ENCODE data around the gene OTULINL. TPM values are rescaled to one million over a fixed set of nuclear protein-coding genes. Genes with fewer than 3 reads are reported as not detected.

OTULINL gene
- polyA plus RNA-seq, 6 donors from 2014 or later, result 0.06 to 0.85 (median 0.33) TPM

GRCh38 chr5:14561741-14562140 lies 19.9 kb upstream of the OTULINL start:
- no peak for DNase-seq
- H3K4me1 Mint-ChIP-seq, result peaks cover 8 to 26% (median 16%) of the 10 kb centered on the region in 3 donors
- H3K27ac Mint-ChIP-seq, result peak overlapping the region in 1 of 6 donors; percentile 80
- ATAC-seq (ENCODE audit: low read depth in 2 of 2), result no peak
- no peak overlapping the region for H3K4me3 Mint-ChIP-seq
- no peaks in the 10 kb centered on the region for H3K36me3 Mint-ChIP-seq
- H3K27me3 Mint-ChIP-seq, result peaks cover 8 to 16% (median 15%) of the 10 kb centered on the region in 3 donors
- H3K9me3 Mint-ChIP-seq, result peaks cover 0 to 5% (median 0%) of the 10 kb centered on the region in 7 donors

GRCh38 chr5:14568333-14568732 lies 13.3 kb upstream of the OTULINL start:
- Mint-ChIP-seq H3K4me3 (no peak overlapping the region), H3K9me3 (peaks cover 0 to 15% (median 7%) of the 10 kb centered on the region in 7 donors), H3K27me3 (peaks cover 3 to 13% (median 8%) of the 10 kb centered on the region in 3 donors), H3K27ac (no peak overlapping the region), H3K36me3 (peaks cover 0 to 6% of the 10 kb centered on the region in 2 donors), H3K4me1 (no peaks in the 10 kb centered on the region)
- DNase-seq (no peak), ATAC-seq (ENCODE audit: low read depth in 2 of 2) (no peak)

GRCh38 chr5:14569948-14570691 lies 11.5 kb upstream of the OTULINL start:
- H3K27me3 Mint-ChIP-seq, result peaks cover 0 to 6% (median 2%) of the 10 kb centered on the region in 3 donors
- no peak overlapping the region for H3K4me3 Mint-ChIP-seq
- DNase-seq (no peak), ATAC-seq (ENCODE audit: low read depth in 2 of 2) (no peak)
- peaks cover 0 to 6% of the 10 kb centered on the region in 2 donors for H3K36me3 Mint-ChIP-seq
- H3K4me1 Mint-ChIP-seq, result peaks cover 3 to 4% (median 4%) of the 10 kb centered on the region in 3 donors
- H3K27ac Mint-ChIP-seq, result no peak overlapping the region
- H3K9me3 Mint-ChIP-seq, result peaks cover 0 to 15% (median 7%) of the 10 kb centered on the region in 7 donors

GRCh38 chr5:14571901-14572300 lies 9.7 kb upstream of the OTULINL start:
- H3K36me3 Mint-ChIP-seq, result peaks cover 0 to 6% of the 10 kb centered on the region in 2 donors
- ATAC-seq (ENCODE audit: low read depth in 2 of 2) (no peak), DNase-seq (no peak)
- H3K27ac Mint-ChIP-seq, result no peak overlapping the region
- H3K4me1 Mint-ChIP-seq, result peaks cover 4% of the 10 kb centered on the region in 3 donors
- peaks cover 0 to 4% (median 0%) of the 10 kb centered on the region in 3 donors for H3K27me3 Mint-ChIP-seq
- no peak overlapping the region for H3K4me3 Mint-ChIP-seq
- H3K9me3 Mint-ChIP-seq, result peaks cover 0 to 11% (median 5%) of the 10 kb centered on the region in 7 donors

GRCh38 chr5:14572385-14572784 lies 9.2 kb upstream of the OTULINL start:
- Mint-ChIP-seq H3K4me1 (peaks cover 4% of the 10 kb centered on the region in 3 donors), H3K27me3 (peaks cover 0 to 4% (median 0%) of the 10 kb centered on the region in 3 donors), H3K4me3 (no peak overlapping the region), H3K27ac (no peak overlapping the region), H3K36me3 (peaks cover 0 to 6% of the 10 kb centered on the region in 2 donors), H3K9me3 (peaks cover 0 to 11% (median 0%) of the 10 kb centered on the region in 7 donors)
- ATAC-seq (ENCODE audit: low read depth in 2 of 2) (no peak), DNase-seq (no peak)

- Mint-ChIP-seq H3K36me3 (peaks cover 0 to 6% of the 10 kb centered on the region in 2 donors), H3K27me3 (peaks cover 0 to 8% (median 0%) of the 10 kb centered on the region in 3 donors), H3K4me1 (peaks cover 4% of the 10 kb centered on the region in 3 donors), H3K27ac (no peak overlapping the region), H3K4me3 (no peak overlapping the region), H3K9me3 (peaks cover 0 to 13% (median 0%) of the 10 kb centered on the region in 7 donors)
- ATAC-seq (ENCODE audit: low read depth in 2 of 2) (no peak), DNase-seq (no peak)
These were observed 8.8 kb upstream of the OTULINL start for GRCh38 chr5:14572836-14573235.

- H3K27me3 Mint-ChIP-seq, result peaks cover 6 to 17% (median 8%) of the 10 kb centered on the region in 3 donors
- peaks cover 0 to 16% (median 3%) of the 10 kb centered on the region in 7 donors for H3K9me3 Mint-ChIP-seq
- no peak for DNase-seq
These were observed 7.5 kb upstream of the OTULINL start for GRCh38 chr5:14574096-14574495.

GRCh38 chr5:14574891-14575508 lies 6.6 kb upstream of the OTULINL start:
- no peak for DNase-seq

More at GRCh38 chr5:14574096-14574495, 7.5 kb upstream of the OTULINL start:
- Mint-ChIP-seq H3K36me3 (peaks cover 0 to 6% of the 10 kb centered on the region in 2 donors), H3K27ac (no peak overlapping the region), H3K4me3 (no peak overlapping the region), H3K4me1 (peaks cover 4% of the 10 kb centered on the region in 3 donors)
- no peak for ATAC-seq (ENCODE audit: low read depth in 2 of 2)

GRCh38 chr5:14576206-14576605 lies 5.4 kb upstream of the OTULINL start:
- H3K27ac Mint-ChIP-seq, result no peak overlapping the region
- ATAC-seq (ENCODE audit: low read depth in 2 of 2) (no peak), DNase-seq (no peak)
- H3K9me3 Mint-ChIP-seq, result peaks cover 0 to 16% (median 3%) of the 10 kb centered on the region in 7 donors
- H3K36me3 Mint-ChIP-seq, result peaks cover 0 to 6% of the 10 kb centered on the region in 2 donors
- peaks cover 23 to 36% (median 26%) of the 10 kb centered on the region in 3 donors for H3K27me3 Mint-ChIP-seq
- peaks cover 10 to 12% (median 10%) of the 10 kb centered on the region in 3 donors for H3K4me1 Mint-ChIP-seq
- no peak overlapping the region for H3K4me3 Mint-ChIP-seq

More at GRCh38 chr5:14574891-14575508, 6.6 kb upstream of the OTULINL start:
- no peak overlapping the region for H3K4me3 Mint-ChIP-seq
- ATAC-seq (ENCODE audit: low read depth in 2 of 2), result no peak
- peaks cover 0 to 6% of the 10 kb centered on the region in 2 donors for H3K36me3 Mint-ChIP-seq
- peaks cover 0 to 16% (median 3%) of the 10 kb centered on the region in 7 donors for H3K9me3 Mint-ChIP-seq
- H3K27ac Mint-ChIP-seq, result no peak overlapping the region
- H3K4me1 Mint-ChIP-seq, result peaks cover 4% of the 10 kb centered on the region in 3 donors
- peaks cover 15 to 26% (median 16%) of the 10 kb centered on the region in 3 donors for H3K27me3 Mint-ChIP-seq

GRCh38 chr5:14577079-14577725 lies 4.4 kb upstream of the OTULINL start:
- no peak overlapping the region for H3K4me3 Mint-ChIP-seq
- DNase-seq, result no peak

GRCh38 chr5:14577971-14578370 lies 3.6 kb upstream of the OTULINL start:
- no peak overlapping the region for H3K27ac Mint-ChIP-seq
- H3K36me3 Mint-ChIP-seq, result no peaks in the 10 kb centered on the region
- peaks cover 0 to 5% (median 0%) of the 10 kb centered on the region in 7 donors for H3K9me3 Mint-ChIP-seq
- no peak for ATAC-seq (ENCODE audit: low read depth in 2 of 2)
- DNase-seq, result no peak
- H3K27me3 Mint-ChIP-seq, result peaks cover 23 to 41% (median 26%) of the 10 kb centered on the region in 3 donors
- peaks cover 10 to 18% (median 14%) of the 10 kb centered on the region in 3 donors for H3K4me1 Mint-ChIP-seq
- peak overlapping the region in 2 of 8 donors; percentile 5 to 15 for H3K4me3 Mint-ChIP-seq

More at GRCh38 chr5:14577079-14577725, 4.4 kb upstream of the OTULINL start:
- Mint-ChIP-seq H3K27ac (no peak overlapping the region), H3K9me3 (peaks cover 0 to 12% (median 3%) of the 10 kb centered on the region in 7 donors), H3K36me3 (peaks cover 0 to 6% of the 10 kb centered on the region in 2 donors), H3K27me3 (peaks cover 23 to 36% (median 26%) of the 10 kb centered on the region in 3 donors), H3K4me1 (peaks cover 10 to 14% (median 11%) of the 10 kb centered on the region in 3 donors)
- no peak for ATAC-seq (ENCODE audit: low read depth in 2 of 2)

GRCh38 chr5:14579246-14579645 lies 2.3 kb upstream of the OTULINL start:
- ATAC-seq (ENCODE audit: low read depth in 2 of 2) (no peak), DNase-seq (no peak)
- Mint-ChIP-seq H3K4me1 (peaks cover 7 to 19% (median 11%) of the 10 kb centered on the region in 3 donors), H3K9me3 (peaks cover 0 to 5% (median 0%) of the 10 kb centered on the region in 7 donors), H3K36me3 (no peaks in the 10 kb centered on the region), H3K4me3 (peak overlapping the region in 1 of 8 donors; percentile 47), H3K27ac (peak overlapping the region in 1 of 6 donors; percentile 29), H3K27me3 (peaks cover 23 to 51% (median 35%) of the 10 kb centered on the region in 3 donors)
